ENCODE results near the gene CSNK1G1. TPM values are rescaled to one million over a fixed set of nuclear protein-coding genes. Genes with fewer than 3 reads are reported as not detected.

CSNK1G1 gene
- polyA plus RNA-seq, 1 donor from 2014 or later: 18.9 TPM

DNA sequence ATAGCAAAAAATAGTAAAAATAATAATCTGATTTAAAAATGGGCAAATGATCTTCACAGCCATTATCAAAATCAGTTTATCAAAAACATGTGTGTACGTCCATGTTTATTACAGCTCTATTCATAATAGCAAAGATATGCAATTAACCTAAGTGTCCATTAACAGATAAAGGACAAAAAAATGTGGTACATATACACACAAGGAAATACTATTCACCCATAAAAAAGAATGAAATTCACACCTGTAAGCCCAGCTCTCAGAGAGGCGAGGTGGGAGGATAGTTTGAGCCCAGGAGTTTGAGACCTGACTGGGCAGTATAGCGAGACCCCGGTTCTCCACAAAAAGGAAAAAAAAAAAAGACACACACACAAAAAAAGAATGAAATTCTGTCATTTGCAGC, 110.6 kb downstream of the CSNK1G1 start:
- Histone ChIP-seq H3K27me3 (ENCODE audit: insufficient read depth, low read depth, low read length) (no peaks in the 10 kb centered on the region), H3K4me2 (ENCODE audit: low read length) (no peak overlapping the region), H3K9me3 (ENCODE audit: low read length) (no peaks in the 10 kb centered on the region), H3K79me2 (replicated peaks; ENCODE audit: insufficient read depth, low read length) (no peaks in the 10 kb centered on the region), H3K27ac (ENCODE audit: low read length) (no peak overlapping the region), H3K4me3 (ENCODE audit: low read length) (no peak overlapping the region), H3F3A (ENCODE audit: insufficient read depth, low read length, poor library complexity, severe bottlenecking) (no peaks in the 10 kb centered on the region), H3K9me2 (ENCODE audit: insufficient read depth, low read length) (no peaks in the 10 kb centered on the region), H3K36me3 (ENCODE audit: insufficient read depth, low read length) (no peaks in the 10 kb centered on the region), H3K9ac (ENCODE audit: low read length) (no peak overlapping the region), H4K20me1 (ENCODE audit: insufficient read depth) (no peaks in the 10 kb centered on the region), H2AFZ (ENCODE audit: low read depth, low read length) (no peak overlapping the region)
- TF ChIP-seq SMC3 (conservative IDR thresholded peaks at IDR 0.05; ENCODE audit: poor library complexity) (no peak), POLR2AphosphoS5 (IDR thresholded peaks at IDR 0.05) (no peak), TAF1 (IDR thresholded peaks at IDR 0.05; ENCODE audit: low read depth) (no peak), MXI1 (conservative IDR thresholded peaks at IDR 0.05; ENCODE audit: poor library complexity, severe bottlenecking) (no peak), EP300 (conservative IDR thresholded peaks at IDR 0.05; ENCODE audit: poor library complexity, severe bottlenecking) (no peak), RAD21 (conservative IDR thresholded peaks at IDR 0.05) (no peak), REST (IDR thresholded peaks at IDR 0.05; ENCODE audit: borderline replicate concordance) (no peak), EZH2 (IDR thresholded peaks at IDR 0.05; ENCODE audit: borderline replicate concordance, insufficient read depth, low read length, poor library complexity, severe bottlenecking) (no peak)
- TF ChIP-seq, protein P1, sequence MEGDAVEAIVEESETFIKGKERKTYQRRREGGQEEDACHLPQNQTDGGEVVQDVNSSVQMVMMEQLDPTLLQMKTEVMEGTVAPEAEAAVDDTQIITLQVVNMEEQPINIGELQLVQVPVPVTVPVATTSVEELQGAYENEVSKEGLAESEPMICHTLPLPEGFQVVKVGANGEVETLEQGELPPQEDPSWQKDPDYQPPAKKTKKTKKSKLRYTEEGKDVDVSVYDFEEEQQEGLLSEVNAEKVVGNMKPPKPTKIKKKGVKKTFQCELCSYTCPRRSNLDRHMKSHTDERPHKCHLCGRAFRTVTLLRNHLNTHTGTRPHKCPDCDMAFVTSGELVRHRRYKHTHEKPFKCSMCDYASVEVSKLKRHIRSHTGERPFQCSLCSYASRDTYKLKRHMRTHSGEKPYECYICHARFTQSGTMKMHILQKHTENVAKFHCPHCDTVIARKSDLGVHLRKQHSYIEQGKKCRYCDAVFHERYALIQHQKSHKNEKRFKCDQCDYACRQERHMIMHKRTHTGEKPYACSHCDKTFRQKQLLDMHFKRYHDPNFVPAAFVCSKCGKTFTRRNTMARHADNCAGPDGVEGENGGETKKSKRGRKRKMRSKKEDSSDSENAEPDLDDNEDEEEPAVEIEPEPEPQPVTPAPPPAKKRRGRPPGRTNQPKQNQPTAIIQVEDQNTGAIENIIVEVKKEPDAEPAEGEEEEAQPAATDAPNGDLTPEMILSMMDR (IDR thresholded peaks at IDR 0.05; ENCODE audit: poor library complexity, severe bottlenecking): no peak

DNA sequence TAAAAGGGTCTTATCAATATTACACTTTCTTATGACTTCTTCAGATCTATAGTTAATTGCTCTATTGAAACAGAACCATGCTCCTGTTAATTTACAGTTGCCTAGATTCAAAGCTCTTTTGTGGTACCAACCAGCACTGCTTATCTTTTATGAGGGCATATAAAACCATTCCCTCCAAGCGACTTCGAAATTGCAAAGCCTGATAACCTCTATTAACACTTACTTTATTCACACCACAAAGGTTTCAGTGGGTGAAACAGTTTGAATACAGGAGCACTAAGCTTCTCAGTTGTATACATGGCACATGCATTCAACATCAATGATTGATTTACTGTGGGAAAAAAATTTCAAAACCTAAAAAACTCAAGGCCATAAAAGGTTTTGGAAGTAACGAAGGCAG, 118.3 kb downstream of the CSNK1G1 start:
- Histone ChIP-seq H3K4me3 (ENCODE audit: low read length) (no peak overlapping the region), H3K4me2 (ENCODE audit: low read length) (no peak overlapping the region), H3K27me3 (ENCODE audit: insufficient read depth, low read depth, low read length) (no peaks in the 10 kb centered on the region), H3F3A (ENCODE audit: insufficient read depth, low read length, poor library complexity, severe bottlenecking) (no peaks in the 10 kb centered on the region), H2AFZ (ENCODE audit: low read depth, low read length) (no peak overlapping the region), H3K9ac (ENCODE audit: low read length) (no peak overlapping the region), H3K9me3 (ENCODE audit: low read length) (no peaks in the 10 kb centered on the region), H3K79me2 (replicated peaks; ENCODE audit: insufficient read depth, low read length) (no peaks in the 10 kb centered on the region), H4K20me1 (ENCODE audit: insufficient read depth) (no peaks in the 10 kb centered on the region), H3K27ac (ENCODE audit: low read length) (no peak overlapping the region), H3K9me2 (ENCODE audit: insufficient read depth, low read length) (no peaks in the 10 kb centered on the region), H3K36me3 (ENCODE audit: insufficient read depth, low read length) (no peaks in the 10 kb centered on the region)
- TF ChIP-seq TAF1 (IDR thresholded peaks at IDR 0.05; ENCODE audit: low read depth) (no peak), SMC3 (conservative IDR thresholded peaks at IDR 0.05; ENCODE audit: poor library complexity) (no peak), EP300 (conservative IDR thresholded peaks at IDR 0.05; ENCODE audit: poor library complexity, severe bottlenecking) (no peak), POLR2AphosphoS5 (IDR thresholded peaks at IDR 0.05) (no peak), RAD21 (conservative IDR thresholded peaks at IDR 0.05) (no peak), MXI1 (conservative IDR thresholded peaks at IDR 0.05; ENCODE audit: poor library complexity, severe bottlenecking) (no peak), REST (IDR thresholded peaks at IDR 0.05; ENCODE audit: borderline replicate concordance) (no peak), EZH2 (IDR thresholded peaks at IDR 0.05; ENCODE audit: borderline replicate concordance, insufficient read depth, low read length, poor library complexity, severe bottlenecking) (no peak)
- TF ChIP-seq, protein P1 (IDR thresholded peaks at IDR 0.05; ENCODE audit: poor library complexity, severe bottlenecking): no peak
